Measurements from ENCODE around the gene SNAI3.
A peak's percentile ranks its signal among the peaks of the same experiment; 100 is the strongest.

The SNAI3 gene
- 7.9 reads per million, percentile 27 among the genes with 10 or more reads in this experiment for total RNA-seq

- peak; percentile 78 for DNase-seq
Observed at GRCh38 chr16:88686439-88687253, at the start of gene SNAI3. TSS of gene SNAI3 (minus strand) at chr16:88686507. CDS start at chr16:88686406, 101 bp downstream.

GRCh38 chr16:88736088-88736487, 49.8 kb upstream of the SNAI3 start:
- no peak for DNase-seq

GRCh38 chr16:88735616-88736015, 49.3 kb upstream of the SNAI3 start:
- no peak for DNase-seq

GRCh38 chr16:88735121-88735520, 48.8 kb upstream of the SNAI3 start:
- no peak for DNase-seq

GRCh38 chr16:88734361-88734728, 48.0 kb upstream of the SNAI3 start:
- DNase-seq: no peak

GRCh38 chr16:88733630-88734360, 47.5 kb upstream of the SNAI3 start:
- no peak for DNase-seq

- DNase-seq: no peak
Observed at GRCh38 chr16:88732961-88733294, 46.6 kb upstream of the SNAI3 start.

GRCh38 chr16:88732172-88732960, 46.1 kb upstream of the SNAI3 start:
- no peak for DNase-seq

- no peak for DNase-seq
Observed at GRCh38 chr16:88731699-88732098, 45.4 kb upstream of the SNAI3 start.

GRCh38 chr16:88730632-88731607, 44.6 kb upstream of the SNAI3 start:
- DNase-seq: no peak

GRCh38 chr16:88727871-88728270, 41.6 kb upstream of the SNAI3 start:
- DNase-seq: no peak

- DNase-seq: no peak
Observed at GRCh38 chr16:88726981-88727380, 40.7 kb upstream of the SNAI3 start.

GRCh38 chr16:88726408-88726749, 40.1 kb upstream of the SNAI3 start:
- no peak for DNase-seq

- no peak for DNase-seq
Observed at GRCh38 chr16:88725609-88726407, 39.5 kb upstream of the SNAI3 start.

- DNase-seq: no peak
Observed at GRCh38 chr16:88724855-88725555, 38.7 kb upstream of the SNAI3 start.

GRCh38 chr16:88723911-88724310, 37.6 kb upstream of the SNAI3 start:
- no peak for DNase-seq

- DNase-seq: no peak
Observed at GRCh38 chr16:88723507-88723887, 37.2 kb upstream of the SNAI3 start.

- no peak for DNase-seq
Observed at GRCh38 chr16:88722784-88723506, 36.6 kb upstream of the SNAI3 start.

- DNase-seq: no peak
Observed at GRCh38 chr16:88721815-88722755, 35.8 kb upstream of the SNAI3 start.

Data from effector CD4-positive, alpha-beta T cell (primary cell).